Peyer's patch (tissue), 4 donors: ENCODE results near the gene NOTCH4.

Source experiments
- POLR2A ChIP-seq, 2 donors: fragments of 450-650 bp; IDR thresholded peaks; one replicate each; pipeline ENCODE4 v1.5.1; 2017; ENCODE audit warnings: antibody characterized with exemption in 2 of 2, mild to moderate bottlenecking in 2 of 2, moderate library complexity in 2 of 2
- TF ChIP-seq, protein P1 (sequence below), 6 experiments: fragments of 450-650 bp in 4 of 6; fragments of 200-600 bp in 2 of 6; sonication (generic) in 1 of 6; IDR thresholded peaks; one replicate each; pipeline ENCODE4 v1.5.1; 2017 to 2019; ENCODE audit warnings: antibody characterized with exemption in 6 of 6, mild to moderate bottlenecking in 3 of 6, moderate library complexity in 1 of 6

DNA sequence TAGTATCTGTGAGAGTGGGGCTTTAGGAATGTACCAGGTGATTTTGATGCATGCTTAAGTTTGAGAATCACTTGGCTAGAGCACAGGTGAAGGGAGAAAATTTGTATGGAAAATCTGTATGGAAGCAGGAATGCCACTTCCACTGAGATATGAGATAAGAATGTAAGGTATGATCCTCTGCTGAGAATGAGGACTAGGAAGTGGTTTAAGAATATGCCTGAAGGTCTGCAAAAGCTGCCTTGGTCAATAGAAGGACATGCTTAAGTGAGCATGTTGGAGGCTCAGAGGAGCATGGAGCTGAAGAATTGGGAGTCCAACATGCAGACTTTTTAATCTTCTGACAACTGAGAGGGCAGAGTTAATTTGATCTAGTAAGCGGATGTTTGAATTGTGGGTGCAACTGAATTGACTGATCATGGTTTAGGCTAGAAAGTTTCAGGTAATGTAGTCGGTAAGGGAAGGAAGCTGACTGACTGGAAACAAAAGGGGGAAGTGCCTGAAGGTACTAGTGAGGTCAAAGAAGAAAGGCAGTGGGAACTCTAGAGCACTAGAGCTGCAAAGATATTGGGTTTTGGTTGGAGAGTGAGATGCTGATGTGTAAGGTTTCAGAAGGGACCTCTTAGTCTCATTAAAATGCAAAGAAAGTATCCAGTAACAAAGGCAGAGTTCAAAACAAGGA lies 28.6 kb upstream of the NOTCH4 start:
- TF ChIP-seq, protein P1, sequence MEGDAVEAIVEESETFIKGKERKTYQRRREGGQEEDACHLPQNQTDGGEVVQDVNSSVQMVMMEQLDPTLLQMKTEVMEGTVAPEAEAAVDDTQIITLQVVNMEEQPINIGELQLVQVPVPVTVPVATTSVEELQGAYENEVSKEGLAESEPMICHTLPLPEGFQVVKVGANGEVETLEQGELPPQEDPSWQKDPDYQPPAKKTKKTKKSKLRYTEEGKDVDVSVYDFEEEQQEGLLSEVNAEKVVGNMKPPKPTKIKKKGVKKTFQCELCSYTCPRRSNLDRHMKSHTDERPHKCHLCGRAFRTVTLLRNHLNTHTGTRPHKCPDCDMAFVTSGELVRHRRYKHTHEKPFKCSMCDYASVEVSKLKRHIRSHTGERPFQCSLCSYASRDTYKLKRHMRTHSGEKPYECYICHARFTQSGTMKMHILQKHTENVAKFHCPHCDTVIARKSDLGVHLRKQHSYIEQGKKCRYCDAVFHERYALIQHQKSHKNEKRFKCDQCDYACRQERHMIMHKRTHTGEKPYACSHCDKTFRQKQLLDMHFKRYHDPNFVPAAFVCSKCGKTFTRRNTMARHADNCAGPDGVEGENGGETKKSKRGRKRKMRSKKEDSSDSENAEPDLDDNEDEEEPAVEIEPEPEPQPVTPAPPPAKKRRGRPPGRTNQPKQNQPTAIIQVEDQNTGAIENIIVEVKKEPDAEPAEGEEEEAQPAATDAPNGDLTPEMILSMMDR (IDR thresholded peaks at IDR 0.05) = no peak
- no peak for TF ChIP-seq POLR2A (IDR thresholded peaks at IDR 0.05)
